Sigmoid colon (tissue), 7 donors: ENCODE data around the gene LCN1. TPM values are rescaled to one million over a fixed set of nuclear protein-coding genes. Genes with fewer than 3 reads are reported as not detected.

Experiments
- DNase-seq: peaks from one replicate; pipeline ENCODE4 v3.0.0-alpha.2; 2019
- H3K27ac ChIP-seq, 4 donors: fragments of 200-600 bp; sonication (generic); one replicate each; pipeline ENCODE4 v1.5.1; 2016 to 2019; ENCODE audit warnings: mild to moderate bottlenecking in 1 of 4
- H3K27me3 ChIP-seq, 3 donors: fragments of 200-600 bp; sonication (generic); one replicate each; pipeline ENCODE4 v1.5.1; 2019; ENCODE audit warnings: mild to moderate bottlenecking in 1 of 3
- H3K36me3 ChIP-seq, 4 donors: fragments of 200-600 bp; sonication (generic); one replicate each; pipeline ENCODE4 v1.5.1; 2016 to 2019
- H3K4me1 ChIP-seq, 4 donors: fragments of 200-600 bp; sonication (generic); one replicate each; pipeline ENCODE4 v1.5.1; 2017 to 2019
- H3K4me3 ChIP-seq, 4 donors: fragments of 200-600 bp; sonication (generic); one replicate each; pipeline ENCODE4 v1.5.1; 2017 to 2019; ENCODE audit warnings: mild to moderate bottlenecking in 2 of 4, moderate library complexity in 1 of 4
- H3K9me3 ChIP-seq, 4 donors: fragments of 200-600 bp in 3 of 4; sonication (generic) in 3 of 4; one replicate each; pipeline versions ENCODE4 v1.5.1 to v1.6.1; 2013 to 2019
- CTCF ChIP-seq, 4 experiments: fragments of 450-650 bp in 3 of 4; fragments of 200-600 bp in 1 of 4; IDR thresholded peaks; one replicate each; pipeline ENCODE4 v1.5.1; 2016 to 2019; ENCODE audit warnings: antibody characterized with exemption in 4 of 4, mild to moderate bottlenecking in 3 of 4, moderate library complexity in 2 of 4
- EP300 ChIP-seq, 4 donors: sonication (generic); formaldehyde crosslinking; IDR thresholded peaks; one replicate each; pipeline ENCODE4 v1.6.1; 2017; ENCODE audit warnings: antibody characterized with exemption in 4 of 4
- POLR2A ChIP-seq, 2 donors: fragments of 450-650 bp; IDR thresholded peaks; one replicate each; pipeline ENCODE4 v1.6.1; 2016; ENCODE audit warnings: antibody characterized with exemption in 2 of 2, mild to moderate bottlenecking in 2 of 2, moderate library complexity in 2 of 2
- POLR2AphosphoS5 ChIP-seq, 4 donors: sonication (generic); formaldehyde crosslinking; IDR thresholded peaks; one replicate each; pipeline ENCODE4 v1.6.1; 2017; ENCODE audit warnings: antibody characterized with exemption in 4 of 4
- WGBS, 2 donors: extraction: QIAGEN DNeasy Blood & Tissue Kit; methylation state at CpG; one replicate each; pipeline ENCODE4 v1.1.7; 2013; 5-methylcytosine and 5-hydroxymethylcytosine counted together
- intact Hi-C: fragments of 100-400 bp; cut with DNase I; formaldehyde crosslinking; loops from one replicate; pipeline ENCODE4 v1.15.1; 2023
- polyA plus RNA-seq, 3 donors: library from polyadenylated mRNA; stranded (reverse); fragments of 200-250 nt; gene quantifications; one replicate each; pipeline ENCODE4 v1.2.3, GENCODE V29; 2013
- total RNA-seq, 4 donors: library from RNA; depleted of rRNA; stranded (reverse); fragments of >200 nt; gene quantifications; one replicate each; pipeline ENCODE4 v1.1.0, GENCODE V29; 2016
- donor health status: healthy with polysubstance abuse.
- donor health status: Bipolar disorder and iron deficiency.
- donor health status: healthy.

The LCN1 gene
- total and polyA plus RNA-seq, 7 donors: 0.10 TPM; not detected in 6

- DNase-seq: peak; percentile 66
- no peaks in the 10 kb centered on the region for H3K4me1 ChIP-seq
- WGBS, 2 donors: 71 to 76% methylated on average over 21 of the region's 21 CpGs
- TF ChIP-seq EP300 (IDR thresholded peaks at IDR 0.05) (no peak), POLR2A (IDR thresholded peaks at IDR 0.05) (no peak), CTCF (IDR thresholded peaks at IDR 0.05) (no peak), POLR2AphosphoS5 (IDR thresholded peaks at IDR 0.05) (no peak)
- no peaks in the 10 kb centered on the region for H3K36me3 ChIP-seq
- no peak overlapping the region for H3K4me3 ChIP-seq
- peaks cover 5 to 51% (median 23%) of the 10 kb centered on the region in 3 donors for H3K27me3 ChIP-seq
- H3K27ac ChIP-seq: no peak overlapping the region
- H3K9me3 ChIP-seq: no peaks in the 10 kb centered on the region
- intact Hi-C loops: no loop called here
Measured at GRCh38 chr9:135523521-135524129, 2.4 kb downstream of the LCN1 start.

- TF ChIP-seq POLR2A (IDR thresholded peaks at IDR 0.05): no peak
- TF ChIP-seq EP300 (IDR thresholded peaks at IDR 0.05): no peak
- no peak for TF ChIP-seq POLR2AphosphoS5 (IDR thresholded peaks at IDR 0.05)
- TF ChIP-seq CTCF (IDR thresholded peaks at IDR 0.05): no peak
- Histone ChIP-seq H3K27me3 (peaks cover 5 to 54% (median 23%) of the 10 kb centered on the region in 3 donors), H3K36me3 (no peaks in the 10 kb centered on the region), H3K27ac (no peak overlapping the region), H3K4me3 (no peak overlapping the region), H3K9me3 (no peaks in the 10 kb centered on the region), H3K4me1 (no peaks in the 10 kb centered on the region)
- peak; percentile 53 for DNase-seq
- 57 to 78% methylated on average over 27 of the region's 27 CpGs for WGBS, 2 donors
- intact Hi-C loops: no loop called here
Measured at GRCh38 chr9:135524130-135524861, 3.1 kb downstream of the LCN1 start.

- no peaks in the 10 kb centered on the region for H3K36me3 ChIP-seq
- H3K4me3 ChIP-seq: no peak overlapping the region
- DNase-seq: peak; percentile 36
- peaks cover 5 to 64% (median 23%) of the 10 kb centered on the region in 3 donors for H3K27me3 ChIP-seq
- no peaks in the 10 kb centered on the region for H3K4me1 ChIP-seq
- whole genome bisulfite sequencing, 2 donors: 77 to 86% methylated on average over 31 of the region's 31 CpGs
- intact Hi-C loops: no loop called here
- no peak overlapping the region for H3K27ac ChIP-seq
- no peaks in the 10 kb centered on the region for H3K9me3 ChIP-seq
- no peak for TF ChIP-seq POLR2AphosphoS5 (IDR thresholded peaks at IDR 0.05)
- no peak for TF ChIP-seq POLR2A (IDR thresholded peaks at IDR 0.05)
- TF ChIP-seq CTCF (IDR thresholded peaks at IDR 0.05): no peak
- TF ChIP-seq EP300 (IDR thresholded peaks at IDR 0.05): no peak
Measured at GRCh38 chr9:135525241-135526088, 4.2 kb downstream of the LCN1 start.

- no peaks in the 10 kb centered on the region for H3K36me3 ChIP-seq
- no peaks in the 10 kb centered on the region for H3K9me3 ChIP-seq
- intact Hi-C loops: no loop called here
- no peak overlapping the region for H3K27ac ChIP-seq
- no peak for TF ChIP-seq POLR2AphosphoS5 (IDR thresholded peaks at IDR 0.05)
- no peak for TF ChIP-seq EP300 (IDR thresholded peaks at IDR 0.05)
- no peak for TF ChIP-seq CTCF (IDR thresholded peaks at IDR 0.05)
- no peak for TF ChIP-seq POLR2A (IDR thresholded peaks at IDR 0.05)
- no peak overlapping the region for H3K4me3 ChIP-seq
- H3K27me3 ChIP-seq: peaks cover 5 to 69% (median 23%) of the 10 kb centered on the region in 3 donors
- DNase-seq: peak; percentile 35
- no peaks in the 10 kb centered on the region for H3K4me1 ChIP-seq
- WGBS, 2 donors: 68 to 80% methylated on average over 11 of the region's 11 CpGs
Measured at GRCh38 chr9:135526089-135526729, 5.0 kb downstream of the LCN1 start.
